K562 (cell line): ENCODE data around the gene ASCC1. TPM values are rescaled to one million over a fixed set of nuclear protein-coding genes. Genes with fewer than 3 reads are reported as not detected.
"Not testable (repeated sequence)": the region's sequence is repeated elsewhere in the genome, so short reads cannot be mapped to it uniquely, and the experiment has no call there.

ENCODE experiments used
- ATAC-seq: fragments of 200-7000 bp; cut with Tn5 transposase; 3 replicates; pipeline ENCODE4 v1.9.1; 2020; ENCODE audit warnings: moderate library complexity
- BruUV-seq: library from RNA; stranded (reverse); fragments of 400-500 nt; replicated peaks from 2 replicates; lab custom pipeline; 2021; lab: Mats Ljungman, UMichigan
- CTCF ChIA-PET: fragments of 300-600 bp; formaldehyde crosslinking; extraction: SDS; loops from one replicate; lab custom pipeline; 2021; ENCODE audit warnings: low intra/inter-chr PET ratio; lab: Yijun Ruan, JAX
- POLR2A ChIA-PET: fragments of 300-600, 350-650 bp; sonication (Branson Sonifier 250); formaldehyde crosslinking; extraction: SDS; loops from one replicate; lab custom pipeline; 2021; ENCODE audit warnings: antibody characterized with exemption, inconsistent platforms; lab: Yijun Ruan, JAX
- DNase-seq, 4 experiments: peaks; one replicate each; pipeline versions ENCODE4 v3.0.0 to v3.0.0-alpha.2; 2011 to 2018; ENCODE audit warnings: low spot score in 3 of 4, mixed read lengths in 3 of 4; ENCODE audit errors: extremely low read depth in 1 of 4
- FAIRE-seq: peaks from 2 replicates; lab custom pipeline; 2011; peaks lifted over from hg19 to GRCh38; lab: Jason Lieb, UNC
- H2AFZ ChIP-seq: 2 replicates; pipeline ENCODE4 v1.6.0; 2011; ENCODE audit warnings: low read depth, low read length, control low read depth, inconsistent platforms
- H3K27ac ChIP-seq: fragments of 200-600 bp; 3 replicates; pipeline ENCODE4 v1.8.0; 2011; ENCODE audit warnings: low read depth, mild to moderate bottlenecking, control low read depth, inconsistent platforms, low read length, moderate library complexity, mixed read lengths; ENCODE audit errors: extremely low read depth
- H3K27me3 ChIP-seq, 2 experiments: fragments of 300-600 bp in 1 of 2; 2 replicates in 1 of 2; 3 replicates in 1 of 2; pipeline versions ENCODE4 v1.6.0 to v1.8.0; 2011; ENCODE audit warnings: inconsistent platforms in 2 of 2, low read length in 2 of 2, mild to moderate bottlenecking in 1 of 2, mixed read lengths in 1 of 2, moderate library complexity in 1 of 2; ENCODE audit not compliant: control insufficient read depth in 2 of 2, insufficient read depth in 2 of 2
- H3K36me3 ChIP-seq: fragments of 300-600 bp; 3 replicates; pipeline ENCODE4 v1.8.0; 2011; ENCODE audit warnings: mild to moderate bottlenecking, low read length, inconsistent platforms; ENCODE audit not compliant: control insufficient read depth, insufficient read depth
- H3K4me1 ChIP-seq, 2 experiments: fragments of 200-600 bp in 1 of 2; replicated peaks in 1 of 2; 2 replicates in 1 of 2; 3 replicates in 1 of 2; pipeline versions ENCODE4 v1.5.1 to v1.8.0; 2011; ENCODE audit warnings: inconsistent platforms in 2 of 2, low read length in 2 of 2, mild to moderate bottlenecking in 1 of 2, mixed read lengths in 1 of 2, moderate library complexity in 1 of 2; ENCODE audit not compliant: control insufficient read depth in 2 of 2, insufficient read depth in 2 of 2
- H3K4me2 ChIP-seq: 2 replicates; pipeline ENCODE4 v1.6.1; 2011; ENCODE audit warnings: low read length, control low read depth, inconsistent platforms, mixed read lengths; ENCODE audit not compliant: insufficient read depth
- H3K4me3 ChIP-seq: fragments of 200-600 bp; sonication (generic), shearing (Covaris generic); 2 replicates; pipeline ENCODE4 v1.5.1; 2016; ENCODE audit warnings: control low read depth, inconsistent platforms
- H3K79me2 ChIP-seq: fragments of 200-600 bp; 3 replicates; pipeline ENCODE4 v1.8.0; 2011; ENCODE audit warnings: low read length, inconsistent platforms; ENCODE audit not compliant: control insufficient read depth, insufficient read depth
- H3K9ac ChIP-seq, 2 experiments: 2 replicates each; pipeline versions ENCODE4 v1.6.0 to v1.6.1; 2011; ENCODE audit warnings: low read depth in 2 of 2, low read length in 2 of 2, control low read depth in 1 of 2, inconsistent platforms in 1 of 2, mild to moderate bottlenecking in 1 of 2, mixed read lengths in 1 of 2; ENCODE audit not compliant: insufficient read depth in 1 of 2
- H3K9me1 ChIP-seq: one replicate; pipeline ENCODE4 v1.6.0; 2011; ENCODE audit warnings: inconsistent platforms, mild to moderate bottlenecking, low read length, moderate library complexity; ENCODE audit not compliant: control insufficient read depth, insufficient read depth
- H3K9me3 ChIP-seq: replicated peaks from 2 replicates; pipeline ENCODE4 v1.5.1; 2011; ENCODE audit warnings: low read depth, low read length, inconsistent platforms; ENCODE audit not compliant: control insufficient read depth, insufficient read depth
- H4K20me1 ChIP-seq: replicated peaks from 2 replicates; pipeline ENCODE4 v1.6.1; 2011; ENCODE audit warnings: low read length, inconsistent platforms, mixed read lengths; ENCODE audit not compliant: control insufficient read depth, insufficient read depth
- BRD9 ChIP-seq: fragments of 450-650 bp; IDR thresholded peaks from 2 replicates; pipeline ENCODE4 v1.6.1; 2018; ENCODE audit warnings: low read depth; ENCODE audit not compliant: partially characterized antibody
- C11orf30 ChIP-seq: fragments of 450-650 bp; IDR thresholded peaks from 2 replicates; pipeline ENCODE4 v1.6.1; 2016; ENCODE audit warnings: low read depth, mild to moderate bottlenecking
- PRDM10 ChIP-seq: fragments of 450-650 bp; IDR thresholded peaks from 2 replicates; pipeline ENCODE4 v1.6.1; 2018; ENCODE audit not compliant: partially characterized antibody
- TCF7L2 ChIP-seq: fragments of 150-350 bp; IDR thresholded peaks from 2 replicates; pipeline ENCODE4 v1.6.1; 2016; ENCODE audit warnings: low read depth, mild to moderate bottlenecking, low read length, moderate library complexity
- THRB ChIP-seq: fragments of 450-650 bp; formaldehyde crosslinking; conservative IDR thresholded peaks from 2 replicates; pipeline ENCODE4 v1.4.0; 2022; ENCODE audit warnings: mild to moderate bottlenecking, missing genetic modification characterization
- ZBTB49 ChIP-seq: sonication (generic); formaldehyde crosslinking; IDR thresholded peaks from 2 replicates; pipeline ENCODE4 v1.8.0; 2022; ENCODE audit warnings: missing genetic modification reagents, mild to moderate bottlenecking, borderline replicate concordance
- WGBS: fragments of 100-300 bp; shearing (Covaris generic); methylation state at CpG from one replicate; pipeline ENCODE4 v1.1.6; 2016; ENCODE audit warnings: low coverage, mixed read lengths; ENCODE audit not compliant: insufficient coverage; ENCODE audit errors: missing lambda C conversion rate; 5-methylcytosine and 5-hydroxymethylcytosine counted together
- in situ Hi-C: fragments of 300-500 bp; cut with MboI; formaldehyde crosslinking; loops from 4 replicates; pipeline ENCODE4 v1.15.0; 2018; ENCODE audit warnings: inconsistent platforms, mixed read lengths
- intact Hi-C: fragments of 100-400 bp; cut with micrococcal nuclease; formaldehyde crosslinking; loops from 2 replicates; pipeline ENCODE4 v1.14.2; 2022
- polyA plus RNA-seq, 8 experiments: library from polyadenylated mRNA; depleted of rRNA in 4 of 8; stranded (reverse) in 5 of 8; unstranded in 3 of 8; fragments of >200 nt; fragmentation: Nextera tagmentation in 2 of 8; fragmentation: Illumina TruSeq in 1 of 8; extraction: Ambion mirVana in 2 of 8; extraction: Trizol in 1 of 8; gene quantifications; 2 replicates each; pipeline versions ENCODE4 v1.2.1 to v1.2.3, GENCODE V29; 2011 to 2014; ENCODE audit warnings: inconsistent platforms in 1 of 8, missing spikeins in 1 of 8
- total RNA-seq, 7 experiments: library from RNA; depleted of rRNA in 6 of 7; stranded (reverse); fragments of >200 nt in 6 of 7; fragmentation: Illumina TruSeq in 2 of 7; extraction: Trizol in 2 of 7; gene quantifications; 2 replicates each; pipeline versions ENCODE4 v1.2.1 to v1.2.3, GENCODE V29; 2011 to 2021; ENCODE audit warnings: low replicate concordance in 1 of 7

ASCC1 gene
- total and polyA plus RNA-seq, 9 of the 15 experiments (the other 6 are each of a cell fraction or from before 2014, with no cell fraction given): 31.7 to 73.3 (median 52.8) TPM

- FAIRE-seq, H3K4me1 ChIP-seq, H2AFZ ChIP-seq, H3K27ac ChIP-seq, ATAC-seq, H3K4me2 ChIP-seq, H3K9me3 ChIP-seq, H3K9ac ChIP-seq, H3K27me3 ChIP-seq, CTCF ChIA-PET, in situ Hi-C loops, H3K9me1 ChIP-seq, H3K4me3 ChIP-seq, DNase-seq, H4K20me1 ChIP-seq, BruUV-seq, intact Hi-C loops, H3K79me2 ChIP-seq: not testable (repeated sequence)
- peaks cover 40% of the 10 kb centered on the region for H3K36me3 ChIP-seq
- TF ChIP-seq THRB: 0 out of 2 replicates have a peak, but pooled peaks have one; percentile 32
- POLR2A ChIA-PET: interaction anchor here (0.6 to 1.1 kb wide), 2 partner anchors 112 to 141 kb away, joined by 4 read pairs; no protein-coding TSS in a partner anchor
- 60% methylated on average over 2 of the region's 2 CpGs for WGBS
Observed at GRCh38 chr10:72208526-72208925, 7.5 kb downstream of the ASCC1 start.

GRCh38 chr10:72206511-72207229 lies 9.4 kb downstream of the ASCC1 start:
- no TSS peak for BruUV-seq
- ChIA-PET POLR2A (no interaction called here), CTCF (no interaction called here)
- DNase-seq (peak in 1 of 4 experiments; percentile 24), FAIRE-seq (no peak), ATAC-seq (no peak)
- H3K9me3 ChIP-seq: no peaks in the 10 kb centered on the region
- intact Hi-C loops: no loop called here
- 76% methylated on average over 7 of the region's 7 CpGs for WGBS
- H3K4me3 ChIP-seq: no peak overlapping the region
- H2AFZ ChIP-seq: no peak overlapping the region
- no peak overlapping the region for H3K27ac ChIP-seq
- H3K9ac ChIP-seq: no peak overlapping the region
- no peaks in the 10 kb centered on the region for H4K20me1 ChIP-seq
- no peaks in the 10 kb centered on the region for H3K27me3 ChIP-seq
- no peaks in the 10 kb centered on the region for H3K9me1 ChIP-seq
- H3K36me3 ChIP-seq: peaks cover 45% of the 10 kb centered on the region; the same call in 2 of the 3 replicates
- in situ Hi-C loops: no loop called here
- H3K4me2 ChIP-seq: no peak overlapping the region
- H3K79me2 ChIP-seq: no peaks in the 10 kb centered on the region
- H3K4me1 ChIP-seq: no peaks in the 10 kb centered on the region
- TF ChIP-seq ZBTB49 (CRISPR knock-in tag) (no peak), TCF7L2 (no peak), BRD9 (no peak), C11orf30 (no peak), PRDM10 (no peak)
